Mucosa of stomach (tissue), 1 donor: ENCODE results near the gene IGSF8.

Experiments
- H3K27me3 ChIP-seq: one replicate; pipeline ENCODE4 v1.7.0; 2013; ENCODE audit warnings: mild to moderate bottlenecking, low read length; ENCODE audit not compliant: control insufficient read depth, insufficient read depth
- H3K36me3 ChIP-seq: one replicate; pipeline ENCODE4 v1.7.0; 2013; ENCODE audit warnings: low read length; ENCODE audit not compliant: control insufficient read depth, insufficient read depth
- H3K4me1 ChIP-seq: one replicate; pipeline ENCODE4 v1.7.0; 2013; ENCODE audit warnings: mild to moderate bottlenecking, low read length; ENCODE audit not compliant: control insufficient read depth, insufficient read depth
- H3K4me3 ChIP-seq: one replicate; pipeline ENCODE4 v1.7.0; 2013; ENCODE audit warnings: low read length
- H3K9ac ChIP-seq: one replicate; pipeline ENCODE4 v1.7.0; 2013; ENCODE audit warnings: mild to moderate bottlenecking, low read length, moderate library complexity
- H3K9me3 ChIP-seq: one replicate; pipeline ENCODE4 v1.7.0; 2013; ENCODE audit warnings: mild to moderate bottlenecking, low read length, moderate library complexity; ENCODE audit not compliant: control insufficient read depth
- donor health status: Pancreatic carcinoma.

Gene IGSF8

DNA sequence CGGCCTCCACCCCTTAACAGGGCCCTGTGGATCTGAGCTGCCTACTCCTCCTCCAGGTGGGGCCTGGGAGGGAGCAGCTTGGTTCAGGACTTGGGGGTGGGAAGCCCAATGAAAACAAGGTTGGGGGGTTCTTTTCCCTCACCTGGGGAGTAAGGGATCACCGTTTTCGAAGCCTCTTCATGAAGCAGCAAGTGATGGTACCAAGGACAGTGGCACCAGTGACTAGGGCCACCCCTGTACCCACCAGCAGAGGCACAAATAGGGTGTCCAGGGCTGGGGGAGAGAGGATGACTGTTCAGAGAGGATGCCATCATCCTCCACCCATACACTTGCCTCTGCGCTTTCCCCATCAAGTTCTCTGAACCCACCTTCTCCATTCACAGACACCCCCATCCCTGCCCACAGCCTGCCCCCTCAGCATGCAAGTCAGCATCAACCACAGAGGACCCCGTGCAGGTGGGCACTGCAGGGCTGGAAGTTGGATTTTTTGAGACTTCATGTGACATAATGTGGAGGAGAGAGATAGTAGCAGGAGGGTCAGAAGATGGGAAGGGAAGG lies 6.7 kb downstream of the IGSF8 start:
- H3K36me3 ChIP-seq, result peaks cover 12% of the 10 kb centered on the region
- H3K4me3 ChIP-seq, result no peak overlapping the region
- H3K4me1 ChIP-seq, result peaks cover 16% of the 10 kb centered on the region
- no peaks in the 10 kb centered on the region for H3K9me3 ChIP-seq
- H3K9ac ChIP-seq, result no peak overlapping the region
- H3K27me3 ChIP-seq, result no peaks in the 10 kb centered on the region

DNA sequence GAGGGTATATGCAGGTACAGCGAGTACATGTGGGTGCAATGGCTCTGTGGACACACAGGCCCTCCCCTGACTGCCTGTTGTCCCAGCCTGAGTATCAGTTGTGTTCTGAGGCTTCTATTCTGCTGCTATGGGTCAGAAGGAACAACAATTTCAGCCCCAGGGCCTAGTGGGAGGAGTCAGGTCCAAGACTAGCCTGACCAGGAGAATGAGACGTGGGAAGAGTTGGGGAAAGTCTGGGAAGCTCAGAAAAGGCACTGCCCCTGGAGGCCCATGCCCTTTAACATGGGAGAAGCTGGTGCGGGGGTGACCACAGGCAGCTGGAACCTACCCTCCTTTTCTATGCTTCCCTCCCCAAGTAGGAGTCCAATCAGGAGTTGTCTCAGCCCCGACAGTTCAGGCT lies 7.7 kb downstream of the IGSF8 start:
- no peak overlapping the region for H3K9ac ChIP-seq
- no peaks in the 10 kb centered on the region for H3K9me3 ChIP-seq
- H3K4me1 ChIP-seq, result peaks cover 11% of the 10 kb centered on the region
- no peaks in the 10 kb centered on the region for H3K27me3 ChIP-seq
- peaks cover 12% of the 10 kb centered on the region for H3K36me3 ChIP-seq
- no peak overlapping the region for H3K4me3 ChIP-seq

DNA sequence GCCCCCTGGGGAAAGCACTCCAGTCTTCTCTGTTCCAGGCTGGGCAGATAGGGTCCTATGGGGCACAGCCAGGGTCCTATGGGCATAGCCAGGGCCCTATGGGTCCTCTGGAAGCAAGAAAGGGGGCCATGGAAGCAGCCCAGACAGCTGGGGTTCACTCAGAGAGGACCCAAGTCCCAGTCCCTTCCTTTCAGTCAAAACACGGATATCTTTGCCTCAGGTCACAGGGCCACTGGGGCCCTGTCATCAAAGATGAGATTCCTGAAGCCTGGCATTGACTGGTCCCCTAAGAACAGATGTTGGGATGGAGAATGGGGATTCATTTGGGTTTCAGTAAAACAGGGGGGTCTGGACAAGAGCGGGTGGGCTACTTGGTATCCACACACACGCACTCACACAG lies 8.5 kb downstream of the IGSF8 start:
- Histone ChIP-seq H3K36me3 (peaks cover 12% of the 10 kb centered on the region), H3K4me1 (peaks cover 11% of the 10 kb centered on the region), H3K9ac (no peak overlapping the region), H3K4me3 (no peak overlapping the region), H3K27me3 (no peaks in the 10 kb centered on the region), H3K9me3 (no peaks in the 10 kb centered on the region)

- peaks cover 22% of the 10 kb centered on the region for H3K27me3 ChIP-seq
- H3K9me3 ChIP-seq, result no peaks in the 10 kb centered on the region
- H3K4me1 ChIP-seq, result peaks cover 11% of the 10 kb centered on the region
- H3K9ac ChIP-seq, result no peak overlapping the region
- H3K36me3 ChIP-seq, result peaks cover 7% of the 10 kb centered on the region
- no peak overlapping the region for H3K4me3 ChIP-seq
These were observed 11.2 kb downstream of the IGSF8 start for GRCh38 chr1:160087118-160087662.

- no peaks in the 10 kb centered on the region for H3K9me3 ChIP-seq
- no peak overlapping the region for H3K9ac ChIP-seq
- no peaks in the 10 kb centered on the region for H3K36me3 ChIP-seq
- no peak overlapping the region for H3K4me3 ChIP-seq
- peaks cover 11% of the 10 kb centered on the region for H3K4me1 ChIP-seq
- H3K27me3 ChIP-seq, result peaks cover 29% of the 10 kb centered on the region
These were observed 11.9 kb downstream of the IGSF8 start for GRCh38 chr1:160086456-160086892.

DNA sequence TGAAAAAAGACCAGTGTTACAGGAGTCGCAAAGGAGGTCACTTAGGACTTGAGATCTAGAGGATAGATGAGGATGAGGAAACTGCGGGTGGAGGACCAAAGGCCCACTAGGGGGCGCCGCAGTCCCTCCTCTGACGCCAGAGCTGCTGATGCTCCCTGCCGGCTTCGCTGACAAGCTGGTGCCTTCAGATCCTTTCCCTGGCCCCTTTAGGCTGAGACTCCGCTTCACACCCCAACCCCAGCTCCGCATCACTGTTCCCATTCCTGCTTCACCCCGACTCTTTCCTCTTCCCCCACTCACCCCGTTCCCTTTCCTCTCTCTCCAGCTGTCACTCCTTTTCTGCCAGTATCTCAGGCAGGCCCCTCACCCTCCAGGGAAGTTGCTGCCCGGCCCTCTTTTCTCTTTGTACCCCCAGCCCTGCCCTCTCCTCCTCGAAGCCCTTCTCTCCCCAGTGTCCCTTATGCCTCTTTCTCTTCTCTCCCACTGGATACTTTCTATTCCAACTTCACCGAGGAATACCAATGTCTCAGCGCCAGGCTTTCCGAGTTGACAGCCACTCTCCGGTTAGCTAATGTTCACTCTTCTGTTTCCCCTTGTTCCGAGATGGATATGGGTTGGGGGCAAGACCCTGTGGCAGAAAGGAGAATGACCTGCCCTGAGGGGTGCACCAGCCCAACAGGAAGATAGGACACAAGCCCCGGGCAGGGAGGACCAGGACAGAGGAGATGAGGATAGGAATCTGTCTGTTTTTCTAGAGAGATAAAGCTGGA lies 12.5 kb downstream of the IGSF8 start:
- Histone ChIP-seq H3K4me3 (no peak overlapping the region), H3K27me3 (peaks cover 35% of the 10 kb centered on the region)

GRCh38 chr1:160084771-160085321 lies 13.6 kb downstream of the IGSF8 start:
- Histone ChIP-seq H3K27me3 (peaks cover 45% of the 10 kb centered on the region), H3K4me3 (no peak overlapping the region), H3K4me1 (peaks cover 11% of the 10 kb centered on the region), H3K9ac (no peak overlapping the region), H3K36me3 (no peaks in the 10 kb centered on the region), H3K9me3 (no peaks in the 10 kb centered on the region)

More for the DNA sequence above, 12.5 kb downstream of the IGSF8 start:
- Histone ChIP-seq H3K9ac (no peak overlapping the region), H3K4me1 (peaks cover 11% of the 10 kb centered on the region), H3K9me3 (no peaks in the 10 kb centered on the region), H3K36me3 (no peaks in the 10 kb centered on the region)

- H3K27me3 ChIP-seq, result peaks cover 50% of the 10 kb centered on the region
- H3K4me3 ChIP-seq, result no peak overlapping the region
- no peak overlapping the region for H3K9ac ChIP-seq
- peaks cover 11% of the 10 kb centered on the region for H3K4me1 ChIP-seq
- H3K36me3 ChIP-seq, result no peaks in the 10 kb centered on the region
- H3K9me3 ChIP-seq, result no peaks in the 10 kb centered on the region
These were observed 14.2 kb downstream of the IGSF8 start for GRCh38 chr1:160083968-160084770.

DNA sequence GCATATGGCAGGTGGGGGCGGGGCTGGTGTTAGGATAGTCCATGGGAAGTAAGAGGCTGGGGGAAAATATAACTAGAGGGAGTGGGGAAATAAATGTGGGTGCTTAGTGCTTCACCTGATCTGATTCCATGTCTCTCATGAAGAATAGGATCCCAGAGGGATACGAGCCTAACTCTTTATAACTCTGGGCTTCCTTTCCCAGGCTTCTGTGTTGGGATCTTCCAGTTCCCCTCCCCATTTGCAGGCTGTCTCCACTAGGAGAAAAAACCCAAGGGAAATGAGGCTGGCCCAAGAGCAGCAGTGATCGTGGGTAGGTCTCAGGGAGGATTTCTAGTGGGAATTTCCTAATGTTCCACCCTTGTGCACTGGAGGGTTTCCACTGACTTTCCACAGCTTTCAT lies 15.5 kb downstream of the IGSF8 start:
- Histone ChIP-seq H3K4me1 (peaks cover 11% of the 10 kb centered on the region), H3K36me3 (no peaks in the 10 kb centered on the region), H3K9me3 (no peaks in the 10 kb centered on the region), H3K27me3 (peaks cover 59% of the 10 kb centered on the region), H3K4me3 (no peak overlapping the region), H3K9ac (no peak overlapping the region)

- Histone ChIP-seq H3K4me3 (no peak overlapping the region), H3K27me3 (peaks cover 59% of the 10 kb centered on the region), H3K9me3 (no peaks in the 10 kb centered on the region), H3K4me1 (peaks cover 11% of the 10 kb centered on the region), H3K9ac (no peak overlapping the region), H3K36me3 (no peaks in the 10 kb centered on the region)
These were observed 15.9 kb downstream of the IGSF8 start for GRCh38 chr1:160082487-160082886.

- no peak within 1 kb of the TSS for H3K9ac ChIP-seq
These were observed 17.0 kb downstream of the IGSF8 start, which contains the start of gene KCNJ9 for GRCh38 chr1:160081261-160081936. TSS of gene KCNJ9 (plus strand) at chr1:160081538. CDS start at chr1:160084031, 2,493 bp downstream.

More at GRCh38 chr1:160081261-160081936, 17.0 kb downstream of the IGSF8 start, which contains the start of gene KCNJ9:
- Histone ChIP-seq H3K36me3 (no peaks in the 10 kb centered on the region), H3K9me3 (no peaks in the 10 kb centered on the region), H3K4me3 (no peak within 1 kb of the TSS), H3K27me3 (peaks cover 59% of the 10 kb centered on the region), H3K4me1 (peaks cover 11% of the 10 kb centered on the region)
